Measurements from ENCODE around the gene SCD5. TPM values are rescaled to one million over a fixed set of nuclear protein-coding genes. Genes with fewer than 3 reads are reported as not detected.
A peak's percentile ranks its signal among the peaks of the same experiment; 100 is the strongest.

Gene SCD5
- total and polyA plus RNA-seq, 9 of the 15 experiments (the other 6 are each of a cell fraction or from before 2014, with no cell fraction given): 0.01 to 0.20 (median 0.03) TPM; not detected in 5

DNA sequence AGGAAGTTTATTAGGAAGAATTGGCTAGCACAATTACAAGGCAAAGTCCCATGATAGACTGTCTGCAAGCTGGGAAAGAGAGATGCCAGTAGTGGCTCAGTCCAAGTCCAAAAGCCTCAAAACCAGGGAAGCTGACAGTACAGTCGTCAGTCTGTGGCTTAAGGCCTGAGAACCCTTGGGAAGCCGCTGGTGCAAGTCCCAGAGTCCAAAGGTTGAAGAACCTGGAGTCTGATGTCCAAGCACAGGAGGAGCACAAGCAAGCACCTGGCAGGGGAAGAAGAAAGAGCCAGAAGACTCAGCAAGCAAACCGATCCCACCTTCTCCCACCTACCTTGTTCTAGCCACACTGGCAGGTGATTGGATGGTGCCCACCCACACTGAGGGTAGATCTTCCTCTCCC is 185.5 kb downstream of the SCD5 start (continued):
- TF ChIP-seq BACH1 (tag; IDR thresholded peaks at IDR 0.05): no peak
- TF ChIP-seq, protein P1, sequence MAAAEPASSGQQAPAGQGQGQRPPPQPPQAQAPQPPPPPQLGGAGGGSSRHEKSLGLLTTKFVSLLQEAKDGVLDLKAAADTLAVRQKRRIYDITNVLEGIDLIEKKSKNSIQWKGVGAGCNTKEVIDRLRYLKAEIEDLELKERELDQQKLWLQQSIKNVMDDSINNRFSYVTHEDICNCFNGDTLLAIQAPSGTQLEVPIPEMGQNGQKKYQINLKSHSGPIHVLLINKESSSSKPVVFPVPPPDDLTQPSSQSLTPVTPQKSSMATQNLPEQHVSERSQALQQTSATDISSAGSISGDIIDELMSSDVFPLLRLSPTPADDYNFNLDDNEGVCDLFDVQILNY (CRISPR knock-in tag; IDR thresholded peaks at IDR 0.05): no peak
- TF ChIP-seq ZNF764 (CRISPR knock-in tag; IDR thresholded peaks at IDR 0.05; ENCODE audit: low read depth): no peak
- TF ChIP-seq PTRF (tag; IDR thresholded peaks at IDR 0.05): no peak

DNA sequence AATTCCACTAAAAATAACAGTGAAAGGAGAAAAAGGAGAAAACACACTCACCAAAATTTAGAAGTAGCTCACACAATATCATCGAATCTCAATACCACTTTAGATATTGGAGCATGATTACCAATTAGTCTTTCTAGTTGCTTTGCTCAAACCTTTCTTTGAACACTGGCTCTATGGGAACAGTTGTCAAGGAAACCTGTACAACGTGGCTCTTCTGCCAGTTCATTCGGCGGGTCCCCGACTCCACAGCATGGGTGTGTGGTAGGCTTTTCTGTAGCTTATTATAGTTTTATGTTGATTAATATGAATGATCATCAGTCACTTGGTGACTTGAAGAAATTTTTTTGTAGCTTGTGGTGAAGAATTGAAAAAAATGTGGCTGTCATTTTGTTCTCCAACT is 186.6 kb downstream of the SCD5 start:
- FAIRE-seq: no peak
- WGBS (ENCODE audit: insufficient coverage, low coverage, missing lambda C conversion rate): 0% methylated on average over 5 of the region's 5 CpGs
- H3K36me3 ChIP-seq (ENCODE audit: control insufficient read depth, insufficient read depth, low read length): no peaks in the 10 kb centered on the region

More for the DNA sequence above, 186.6 kb downstream of the SCD5 start:
- no peak overlapping the region for H3K4me3 ChIP-seq
- H3K9ac ChIP-seq (ENCODE audit: insufficient read depth in 1 of 2, low read depth in 2 of 2, low read length in 2 of 2): no peak overlapping the region
- H4K20me1 ChIP-seq (replicated peaks; ENCODE audit: control insufficient read depth, insufficient read depth, low read length): no peaks in the 10 kb centered on the region
- H3K27me3 ChIP-seq (ENCODE audit: control insufficient read depth in 2 of 2, insufficient read depth in 2 of 2, low read length in 2 of 2): peaks cover 8 to 33% of the 10 kb centered on the region in 2 experiments; a peak in 4 of 5 replicates
- no peaks in the 10 kb centered on the region for H3K4me1 ChIP-seq (replicated peaks in 1 of 2; ENCODE audit: control insufficient read depth in 2 of 2, insufficient read depth in 2 of 2, low read length in 2 of 2)
- ChIA-PET POLR2A (interaction anchor here (1.3 kb wide), 1 partner anchor 57 kb away, joined by 4 read pairs; no protein-coding TSS in a partner anchor), CTCF (ENCODE audit: low intra/inter-chr PET ratio) (no interaction called here)
- no peaks in the 10 kb centered on the region for H3K9me3 ChIP-seq (replicated peaks; ENCODE audit: control insufficient read depth, insufficient read depth, low read depth, low read length)
- H3K4me2 ChIP-seq (ENCODE audit: insufficient read depth, low read length): no peak overlapping the region
- no TSS peak for BruUV-seq (replicated peaks)
- no peaks in the 10 kb centered on the region for H3K9me1 ChIP-seq (ENCODE audit: control insufficient read depth, insufficient read depth, low read length)
- DNase-seq (ENCODE audit: extremely low read depth in 1 of 4, low spot score in 3 of 4): no peak
- intact Hi-C loops (cut with micrococcal nuclease) (no loop called here), in situ Hi-C loops (cut with MboI) (no loop called here)
- peak; percentile 21; the same call in 1 of the 2 replicates for TF ChIP-seq RFX1 (IDR thresholded peaks at IDR 0.05)
- no peak for TF ChIP-seq ETV6 (IDR thresholded peaks at IDR 0.05; ENCODE audit: borderline replicate concordance in 1 of 2, low read depth in 2 of 2, low read length in 1 of 2)
- TF ChIP-seq ETV6 (CRISPR knock-in tag; IDR thresholded peaks at IDR 0.05; ENCODE audit: borderline replicate concordance): no peak
- no peaks in the 10 kb centered on the region for H3K79me2 ChIP-seq (ENCODE audit: control insufficient read depth, insufficient read depth, low read length)
- no peak overlapping the region for H3K27ac ChIP-seq (ENCODE audit: extremely low read depth, low read depth, low read length)
- no peak for ATAC-seq
- no peak overlapping the region for H2AFZ ChIP-seq (ENCODE audit: low read depth, low read length)
